A673 (cell line): ENCODE data around the gene CDC45. TPM values are rescaled to one million over a fixed set of nuclear protein-coding genes. Genes with fewer than 3 reads are reported as not detected.
A peak's percentile ranks its signal among the peaks of the same experiment; 100 is the strongest.

Experiments
- BruUV-seq: library from RNA; stranded (reverse); fragments of 400-500 nt; replicated peaks from 2 replicates; lab custom pipeline; 2021; lab: Mats Ljungman, UMichigan
- CTCF ChIA-PET: fragments of 300-600 bp; sonication (Branson Sonifier 250); formaldehyde crosslinking; loops from one replicate; lab custom pipeline; 2022; ENCODE audit warnings: antibody characterized with exemption; lab: Charles Lee
- POLR2A ChIA-PET: fragments of 300-600 bp; sonication (Branson Sonifier 250); formaldehyde crosslinking; loops from one replicate; lab custom pipeline; 2022; ENCODE audit warnings: antibody characterized with exemption; ENCODE audit not compliant: low non-redundant PET; lab: Charles Lee
- DNase-seq: peaks from one replicate; pipeline ENCODE4 v3.0.0-alpha.2; 2015; ENCODE audit warnings: low spot score
- H3K27ac ChIP-seq: fragments of 200-600 bp; sonication (generic); 2 replicates; pipeline ENCODE4 v1.5.1; 2016; ENCODE audit warnings: mixed run types, low read depth, mild to moderate bottlenecking, mixed read lengths, antibody characterized with exemption, low read length; ENCODE audit not compliant: poor library complexity, severe bottlenecking
- H3K27me3 ChIP-seq: fragments of 200-600 bp; sonication (generic); replicated peaks from 2 replicates; pipeline ENCODE4 v1.6.1; 2017; ENCODE audit warnings: mixed run types, low read depth, mild to moderate bottlenecking, mixed read lengths, antibody characterized with exemption, low read length; ENCODE audit not compliant: insufficient read depth, poor library complexity
- H3K36me3 ChIP-seq: fragments of 200-600 bp; sonication (generic); 2 replicates; pipeline ENCODE4 v1.6.1; 2016; ENCODE audit warnings: mixed run types, mild to moderate bottlenecking, mixed read lengths, antibody characterized with exemption, low read length; ENCODE audit not compliant: insufficient read depth, poor library complexity, severe bottlenecking
- H3K4me1 ChIP-seq: fragments of 200-600 bp; sonication (generic); 2 replicates; pipeline ENCODE4 v1.6.1; 2017; ENCODE audit warnings: mixed run types, mild to moderate bottlenecking, mixed read lengths, antibody characterized with exemption, low read length; ENCODE audit not compliant: insufficient read depth, poor library complexity, severe bottlenecking
- H3K4me3 ChIP-seq: fragments of 200-600 bp; sonication (generic); 2 replicates; pipeline ENCODE4 v1.5.1; 2016; ENCODE audit warnings: low read depth, mixed run types, mild to moderate bottlenecking, mixed read lengths, low read length; ENCODE audit not compliant: poor library complexity, severe bottlenecking
- H3K9me3 ChIP-seq: fragments of 200-600 bp; sonication (generic); 2 replicates; pipeline ENCODE4 v1.6.1; 2016; ENCODE audit warnings: mixed run types, low read depth, mild to moderate bottlenecking, mixed read lengths, antibody characterized with exemption, low read length; ENCODE audit not compliant: poor library complexity, severe bottlenecking
- EZH2 ChIP-seq: fragments of 200-600 bp; sonication (generic); IDR thresholded peaks from 2 replicates; pipeline ENCODE4 v1.6.1; 2017; ENCODE audit warnings: borderline replicate concordance, low read depth, mild to moderate bottlenecking, mixed read lengths, antibody characterized with exemption, low read length; ENCODE audit not compliant: poor library complexity, severe bottlenecking
- intact Hi-C: fragments of 100-400 bp; cut with micrococcal nuclease; formaldehyde crosslinking; loops from one replicate; pipeline ENCODE4 v1.10.0; 2022; ENCODE audit not compliant: unreplicated experiment
- total RNA-seq: library from RNA; stranded (reverse); gene quantifications from 2 replicates; pipeline ENCODE4 v1.2.3, GENCODE V29; 2021
- TF ChIP-seq, protein P1 (sequence below): fragments of 300-800, 200-600 bp; sonication (generic); conservative IDR thresholded peaks from 2 replicates; pipeline ENCODE4 v1.5.1; 2017; ENCODE audit warnings: low read depth, mild to moderate bottlenecking, antibody characterized with exemption, low read length, moderate library complexity, mixed read lengths

Gene CDC45
- total RNA-seq, 1 experiment from 2014 or later: 79.2 TPM

DNA sequence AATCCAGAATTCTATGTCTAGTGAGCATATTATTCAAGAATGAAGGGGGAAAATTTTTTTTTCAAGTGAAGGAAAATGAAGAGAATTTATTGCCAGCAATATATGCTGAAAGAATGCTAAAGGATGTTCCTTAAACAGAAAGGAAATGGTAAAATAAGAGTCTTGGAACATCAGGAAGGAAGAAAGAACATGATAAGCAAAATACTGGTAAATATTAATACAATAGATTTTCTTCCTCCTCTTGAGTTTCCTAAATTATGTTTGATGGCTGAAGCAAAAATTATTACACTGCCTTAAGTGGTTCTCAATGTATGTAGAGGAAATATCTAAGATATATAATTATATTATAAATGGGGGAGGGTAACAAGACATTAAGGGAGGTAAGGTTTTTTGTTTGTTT lies 54.1 kb downstream of the CDC45 start:
- intact Hi-C loops: no loop called here
- CTCF ChIA-PET: no interaction called here
- Histone ChIP-seq H3K4me3 (no peak overlapping the region), H3K9me3 (no peaks in the 10 kb centered on the region), H3K27ac (no peak overlapping the region), H3K27me3 (no peaks in the 10 kb centered on the region), H3K4me1 (no peaks in the 10 kb centered on the region), H3K36me3 (no peaks in the 10 kb centered on the region)
- no TSS peak for BruUV-seq
- no peak for TF ChIP-seq EZH2
- TF ChIP-seq, protein P1, sequence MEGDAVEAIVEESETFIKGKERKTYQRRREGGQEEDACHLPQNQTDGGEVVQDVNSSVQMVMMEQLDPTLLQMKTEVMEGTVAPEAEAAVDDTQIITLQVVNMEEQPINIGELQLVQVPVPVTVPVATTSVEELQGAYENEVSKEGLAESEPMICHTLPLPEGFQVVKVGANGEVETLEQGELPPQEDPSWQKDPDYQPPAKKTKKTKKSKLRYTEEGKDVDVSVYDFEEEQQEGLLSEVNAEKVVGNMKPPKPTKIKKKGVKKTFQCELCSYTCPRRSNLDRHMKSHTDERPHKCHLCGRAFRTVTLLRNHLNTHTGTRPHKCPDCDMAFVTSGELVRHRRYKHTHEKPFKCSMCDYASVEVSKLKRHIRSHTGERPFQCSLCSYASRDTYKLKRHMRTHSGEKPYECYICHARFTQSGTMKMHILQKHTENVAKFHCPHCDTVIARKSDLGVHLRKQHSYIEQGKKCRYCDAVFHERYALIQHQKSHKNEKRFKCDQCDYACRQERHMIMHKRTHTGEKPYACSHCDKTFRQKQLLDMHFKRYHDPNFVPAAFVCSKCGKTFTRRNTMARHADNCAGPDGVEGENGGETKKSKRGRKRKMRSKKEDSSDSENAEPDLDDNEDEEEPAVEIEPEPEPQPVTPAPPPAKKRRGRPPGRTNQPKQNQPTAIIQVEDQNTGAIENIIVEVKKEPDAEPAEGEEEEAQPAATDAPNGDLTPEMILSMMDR: no peak
- POLR2A ChIA-PET: interaction anchor here (0.6 kb wide), 1 partner anchor 100 kb away, joined by 9 read pairs; no protein-coding TSS in a partner anchor
- DNase-seq: no peak

DNA sequence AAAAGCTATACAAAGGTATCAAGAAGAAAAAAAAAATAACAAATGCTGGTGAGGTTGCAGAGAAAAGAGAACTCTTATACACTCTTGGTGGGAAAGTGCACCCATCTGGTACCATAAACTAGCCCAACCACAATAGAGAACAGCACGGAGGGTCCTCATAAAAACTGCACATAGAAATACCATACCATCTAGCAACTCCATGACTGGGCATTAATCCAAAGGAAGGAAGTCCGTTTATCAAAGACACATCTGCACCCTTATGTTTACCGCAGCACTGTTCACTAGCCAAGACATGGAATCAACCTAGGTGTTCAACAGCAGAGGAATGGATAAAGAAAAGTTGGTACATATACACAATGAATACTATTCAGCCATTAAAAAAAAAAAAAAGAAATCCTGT lies 55.3 kb downstream of the CDC45 start:
- no peak for TF ChIP-seq EZH2
- TF ChIP-seq, protein P1: no peak
- Histone ChIP-seq H3K4me3 (no peak overlapping the region), H3K9me3 (no peaks in the 10 kb centered on the region), H3K27ac (no peak overlapping the region), H3K27me3 (no peaks in the 10 kb centered on the region), H3K36me3 (no peaks in the 10 kb centered on the region), H3K4me1 (no peaks in the 10 kb centered on the region)
- BruUV-seq: no TSS peak
- intact Hi-C loops: no loop called here
- DNase-seq: peak; percentile 14
- ChIA-PET CTCF (no interaction called here), POLR2A (no interaction called here)

DNA sequence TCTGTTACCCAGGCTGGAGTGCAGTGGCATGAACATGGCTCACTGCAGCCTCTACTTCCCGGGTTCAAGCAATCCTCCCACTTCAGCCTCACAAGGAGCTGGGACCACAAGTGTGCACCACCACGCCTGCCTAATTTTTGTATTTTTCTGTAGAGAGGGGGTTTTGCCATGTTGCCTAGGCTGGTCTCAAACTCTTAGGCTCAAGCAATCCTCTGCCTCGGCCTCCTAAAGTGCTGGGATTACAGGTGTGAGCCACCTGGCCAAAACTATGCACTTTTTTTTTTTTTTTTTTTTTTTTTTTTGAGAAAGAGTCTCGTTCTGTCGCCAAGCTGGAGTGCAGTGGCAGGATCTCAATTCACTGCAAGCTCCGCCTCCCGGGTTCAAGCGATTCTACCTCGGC lies 56.8 kb downstream of the CDC45 start:
- DNase-seq: no peak
- H3K27me3 ChIP-seq: no peaks in the 10 kb centered on the region
- H3K27ac ChIP-seq: no peak overlapping the region
- no peaks in the 10 kb centered on the region for H3K4me1 ChIP-seq
- H3K9me3 ChIP-seq: no peaks in the 10 kb centered on the region
- no TSS peak for BruUV-seq
- intact Hi-C loops: no loop called here
- H3K4me3 ChIP-seq: no peak overlapping the region
- TF ChIP-seq, protein P1: no peak
- no peak for TF ChIP-seq EZH2
- ChIA-PET POLR2A (no interaction called here), CTCF (no interaction called here)
- H3K36me3 ChIP-seq: no peaks in the 10 kb centered on the region
